ENCODE measurements around the gene SLC8A1.

GRCh38 chr2:40093021-40093675 lies 358.7 kb downstream of the SLC8A1 start:
- TF ChIP-seq CTCF (IDR thresholded peaks at IDR 0.05; ENCODE audit: low read depth, low read length) (no peak), MYC (IDR thresholded peaks at IDR 0.05; ENCODE audit: low read depth, low read length) (no peak)
